HG02973 (cell line): ENCODE results near the gene MAP4K5.
A peak's percentile ranks its signal among the peaks of the same experiment; 100 is the strongest.
"Not testable (repeated sequence)": the region's sequence is repeated elsewhere in the genome, so short reads cannot be mapped to it uniquely, and the experiment has no call there.

ENCODE experiments used
- ATAC-seq: cut with Tn5 transposase; IDR thresholded peaks from one replicate; pipeline ENCODE4 v1.9.1; 2021; ENCODE audit warnings: moderate library complexity; ENCODE audit not compliant: unreplicated experiment

Gene MAP4K5

GRCh38 chr14:50532502-50533240 lies at the start of gene MAP4K5:
TSS of gene MAP4K5 (minus strand) at chr14:50532569. CDS start at chr14:50532049, 520 bp downstream.
- ATAC-seq: peak; percentile 92

DNA sequence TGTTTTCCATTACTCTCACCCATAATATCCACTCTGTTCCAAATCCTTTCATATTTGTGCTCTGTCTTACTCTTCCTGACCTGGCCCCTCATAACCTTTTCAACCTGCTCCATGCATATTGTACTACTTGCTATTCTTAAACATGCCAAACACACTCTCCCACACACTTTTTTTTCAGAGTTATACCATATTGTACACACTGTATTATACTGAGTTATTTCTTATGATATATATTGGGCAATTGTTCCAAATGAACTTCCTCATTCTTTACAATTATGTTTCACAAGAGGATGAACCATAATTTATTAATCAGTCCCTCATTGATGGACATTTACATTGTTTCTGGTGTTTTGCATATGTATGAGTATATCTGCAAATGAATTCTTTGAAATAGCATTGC lies 46.1 kb upstream of the MAP4K5 start:
- ATAC-seq: no peak

GRCh38 chr14:50577982-50578381 lies 45.6 kb upstream of the MAP4K5 start:
- ATAC-seq: no peak

GRCh38 chr14:50575769-50576168 lies 43.4 kb upstream of the MAP4K5 start:
- ATAC-seq: no peak

DNA sequence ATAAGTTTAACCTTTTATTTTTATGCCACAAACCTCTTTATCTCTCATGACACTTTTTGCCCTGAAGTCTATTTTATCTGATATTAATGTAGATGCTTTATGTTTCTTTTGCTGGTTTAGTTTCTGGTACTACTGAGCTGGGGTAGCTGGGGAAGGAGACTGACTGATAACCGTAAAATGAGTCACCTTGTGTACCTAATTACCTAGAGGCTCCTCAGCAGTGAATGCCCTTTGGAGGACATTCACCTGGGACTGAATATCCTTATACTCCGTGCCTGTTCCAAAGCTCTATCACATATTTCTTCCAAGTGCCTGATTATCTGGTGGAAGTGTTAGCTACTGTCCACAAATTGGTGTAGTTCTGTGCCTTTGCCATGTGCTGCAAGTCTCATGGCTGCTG lies 41.5 kb upstream of the MAP4K5 start:
- no peak for ATAC-seq

- ATAC-seq: no peak
Observed at GRCh38 chr14:50569714-50570274, 37.4 kb upstream of the MAP4K5 start.

DNA sequence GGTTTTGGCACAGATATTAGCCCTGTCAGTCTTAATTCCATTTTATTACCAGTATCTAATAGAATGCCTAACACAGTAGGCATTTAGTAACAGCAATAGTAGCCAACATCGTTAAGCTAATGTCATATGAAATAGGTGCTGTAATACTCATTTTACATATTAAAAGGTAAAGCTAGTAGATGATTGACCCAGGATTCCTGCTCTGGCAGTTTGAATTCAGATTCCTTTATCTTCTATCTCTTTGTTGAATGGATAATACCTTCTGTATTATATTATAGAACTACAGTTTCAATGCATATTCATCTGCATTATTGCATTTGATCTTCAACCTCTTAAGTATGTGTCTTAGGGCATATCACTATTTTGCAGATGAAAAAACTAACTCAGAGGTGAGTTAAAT lies 30.5 kb upstream of the MAP4K5 start:
- ATAC-seq: no peak

GRCh38 chr14:50560931-50561285 lies 28.5 kb upstream of the MAP4K5 start:
- no peak for ATAC-seq

- ATAC-seq: no peak
Observed at GRCh38 chr14:50559990-50560930, 27.9 kb upstream of the MAP4K5 start, which contains the start of gene ATL1. TSS of gene ATL1 (plus strand) at chr14:50560145. CDS start at chr14:50560266, 121 bp downstream.

DNA sequence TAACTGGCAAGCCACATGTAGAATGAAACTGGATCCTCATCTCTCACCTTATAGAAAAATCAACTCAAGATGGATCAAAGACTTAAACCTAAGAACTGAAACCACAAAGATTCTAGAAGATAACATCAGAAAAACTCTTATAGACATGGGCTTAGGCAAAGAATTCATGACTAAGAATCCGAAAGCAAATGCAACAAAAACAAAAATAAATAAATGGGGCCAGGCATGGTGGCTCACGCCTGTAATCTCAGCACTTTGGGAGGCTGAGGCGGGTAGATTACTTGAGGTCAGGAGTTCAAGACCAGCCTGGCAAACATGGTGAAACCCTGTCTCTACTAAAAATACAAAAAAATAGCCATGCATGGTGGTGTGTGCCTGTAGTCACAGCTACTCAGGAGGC lies 20.4 kb upstream of the MAP4K5 start:
- ATAC-seq: not testable (repeated sequence)

DNA sequence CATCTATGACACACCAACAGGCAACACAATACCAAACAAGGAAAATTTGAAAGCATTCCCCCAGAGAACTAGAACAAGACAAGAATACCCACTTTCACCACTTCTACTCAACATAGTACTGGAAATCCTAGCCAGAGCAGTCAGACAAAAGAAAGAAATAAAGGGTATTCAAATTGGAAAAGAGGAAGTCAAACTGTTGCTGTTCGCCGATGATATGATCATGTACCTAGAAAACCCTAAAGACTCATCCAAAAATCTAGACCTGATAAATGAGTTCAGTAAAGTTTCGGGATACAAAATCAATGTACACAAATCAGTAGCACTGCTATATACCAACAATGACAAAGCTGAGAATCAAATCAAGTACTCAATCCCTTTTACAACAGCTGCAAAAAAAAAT lies 19.5 kb upstream of the MAP4K5 start:
- no peak for ATAC-seq

- ATAC-seq: no peak
Observed at GRCh38 chr14:50550294-50550693, 17.9 kb upstream of the MAP4K5 start.

DNA sequence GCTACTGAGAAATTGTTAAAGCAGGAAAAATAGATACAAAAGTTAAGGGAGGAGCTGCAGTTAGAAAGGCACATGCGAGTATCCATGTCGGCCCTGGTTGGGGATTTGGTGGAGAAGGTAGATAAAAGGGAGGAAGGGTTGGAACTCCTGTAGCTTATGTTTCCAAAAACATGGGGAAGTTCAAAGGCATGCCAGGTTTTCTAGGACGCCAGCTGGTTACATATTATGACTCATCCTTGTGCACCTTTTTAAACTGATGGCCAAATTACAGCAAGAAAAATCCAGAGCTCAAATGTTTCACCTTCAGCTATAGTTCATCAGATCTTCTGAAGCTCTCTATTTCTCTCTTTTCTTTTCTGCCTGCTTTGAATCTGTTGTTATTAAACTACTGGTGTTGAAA lies 13.2 kb upstream of the MAP4K5 start:
- ATAC-seq: no peak

DNA sequence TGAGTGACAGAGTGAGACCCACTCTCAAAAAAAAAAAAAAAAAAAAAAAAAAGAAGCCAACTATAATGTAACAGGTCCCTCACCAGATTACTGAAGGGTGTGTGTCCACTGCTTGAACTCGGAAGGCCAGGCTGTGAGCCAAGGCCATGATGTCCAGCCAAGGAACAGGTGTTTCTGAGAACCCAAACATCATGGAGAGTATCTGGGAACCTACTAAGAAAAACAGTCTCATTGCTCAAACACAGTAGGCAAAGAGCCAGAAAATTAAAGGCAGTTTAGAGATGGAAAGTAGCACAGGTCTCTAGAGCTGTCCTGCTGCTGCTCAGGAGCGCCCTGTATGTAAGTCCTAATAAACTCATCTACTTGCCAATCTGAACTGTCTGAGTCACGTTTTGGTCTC lies 12.5 kb upstream of the MAP4K5 start:
- no peak for ATAC-seq

DNA sequence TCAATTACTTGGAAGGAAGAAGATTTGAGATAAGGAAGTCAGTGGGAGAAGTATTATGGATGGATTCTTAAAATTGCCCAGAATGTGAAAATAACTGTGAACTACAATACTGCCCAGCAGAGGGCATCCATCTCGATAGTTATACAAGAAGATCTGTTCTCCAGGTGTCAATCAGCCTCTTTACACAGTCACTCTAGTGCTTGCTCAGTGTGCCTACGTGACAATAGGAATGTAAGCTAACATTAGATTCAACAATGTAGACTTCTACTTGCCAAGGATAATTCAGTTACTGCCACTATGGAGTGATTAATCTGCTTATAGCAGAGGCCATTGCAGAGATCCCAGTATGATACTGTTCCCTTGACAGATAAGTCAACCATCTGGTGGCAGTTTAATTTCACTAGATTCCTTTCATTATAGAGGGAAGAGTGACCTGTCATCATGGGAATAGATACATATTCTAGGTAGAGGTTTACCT lies 10.6 kb upstream of the MAP4K5 start:
- peak; percentile 48 for ATAC-seq

- ATAC-seq: no peak
Observed at GRCh38 chr14:50541159-50541567, 8.8 kb upstream of the MAP4K5 start.

- ATAC-seq: no peak
Observed at GRCh38 chr14:50539051-50539450, 6.7 kb upstream of the MAP4K5 start.

DNA sequence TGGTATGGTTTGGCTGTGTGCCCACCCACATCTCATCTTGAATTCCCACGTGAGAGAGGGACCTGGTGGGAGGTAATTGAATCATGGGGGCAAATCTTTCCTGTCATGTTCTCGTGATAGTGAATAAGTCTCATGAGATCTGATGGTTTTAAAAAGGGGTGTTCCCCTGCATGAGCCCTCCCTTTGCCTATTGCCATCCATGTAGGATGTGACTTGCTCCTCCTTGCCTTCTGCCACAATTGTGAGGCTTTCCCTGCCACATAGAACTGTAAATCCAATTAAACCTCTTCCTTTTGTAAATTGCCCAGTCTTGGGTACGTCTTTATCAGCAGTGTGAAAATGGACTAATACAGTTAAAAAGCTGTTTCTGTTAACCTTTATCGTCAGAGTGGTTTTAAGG lies 5.7 kb upstream of the MAP4K5 start:
- ATAC-seq: not testable (repeated sequence)

DNA sequence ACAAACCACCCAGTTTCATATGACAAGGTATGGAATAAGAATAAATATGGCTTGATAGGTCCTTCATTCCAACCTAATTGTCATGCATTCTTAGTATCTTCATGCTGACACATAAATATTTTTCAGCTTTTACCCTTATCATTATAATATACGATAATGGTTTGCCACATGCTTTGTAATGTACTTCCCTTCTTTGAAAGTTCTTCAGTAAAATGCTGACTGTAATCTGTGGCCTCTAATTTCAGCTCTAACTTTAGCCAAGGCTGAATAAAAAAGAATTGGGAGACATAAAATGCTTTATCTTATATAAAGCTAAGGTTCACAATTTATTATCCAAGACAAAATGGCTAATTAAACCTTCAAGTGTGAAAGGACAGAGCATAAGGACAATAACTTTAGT lies 2.6 kb upstream of the MAP4K5 start:
- ATAC-seq: no peak

DNA sequence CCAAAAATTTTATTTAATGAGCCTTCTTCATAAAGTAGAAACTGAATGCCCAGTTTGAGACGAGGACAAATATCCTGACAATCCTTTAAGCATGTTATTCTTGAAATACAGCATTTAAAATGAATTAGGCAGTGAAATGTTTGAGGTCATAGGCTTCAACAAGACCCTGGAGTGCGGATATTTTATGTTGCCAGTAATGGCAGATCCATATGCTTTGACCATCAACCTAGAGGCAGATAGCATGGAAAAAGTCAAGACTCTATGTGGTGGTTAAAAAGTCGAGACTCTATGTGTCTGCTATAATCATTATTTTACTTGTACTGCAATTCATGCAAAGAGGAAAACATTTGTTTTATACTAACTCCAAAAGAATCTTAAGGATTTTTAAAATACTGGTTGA lies 2.0 kb upstream of the MAP4K5 start:
- no peak for ATAC-seq

DNA sequence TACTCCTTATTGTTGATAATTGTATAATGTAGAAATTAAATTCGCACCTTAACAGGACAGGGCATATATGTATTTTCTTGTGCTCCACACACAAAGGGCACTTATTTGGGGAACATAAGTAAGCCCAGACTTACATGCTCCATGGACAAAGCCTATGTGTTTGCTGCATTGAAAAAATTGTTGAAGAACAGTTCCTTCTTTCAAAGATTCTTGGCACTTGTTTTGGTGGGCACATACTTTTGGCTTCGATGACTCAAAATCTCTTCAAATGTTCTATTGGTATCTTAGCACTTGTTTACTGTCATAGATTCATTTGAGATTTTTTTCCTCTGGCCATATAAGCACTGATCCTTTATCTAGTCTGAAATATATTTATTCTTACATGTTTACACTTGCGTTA lies 1.4 kb upstream of the MAP4K5 start:
- no peak for ATAC-seq
